HEK293 (cell line): ENCODE results near the gene OR9G4.

Experiments
- SCRT1 ChIP-seq: fragments of 450-650 bp; formaldehyde crosslinking; IDR thresholded peaks from 2 replicates; pipeline ENCODE4 v1.5.1; 2016; ENCODE audit warnings: missing biosample characterization, missing genetic modification characterization, borderline replicate concordance
- ZEB2 ChIP-seq: fragments of 450-650 bp; formaldehyde crosslinking; IDR thresholded peaks from 2 replicates; pipeline ENCODE4 v1.5.1; 2016; ENCODE audit warnings: missing biosample characterization, missing genetic modification characterization
- ZNF266 ChIP-seq: fragments of 450-650 bp; formaldehyde crosslinking; IDR thresholded peaks from 2 replicates; pipeline ENCODE4 v1.5.1; 2016; ENCODE audit warnings: missing biosample characterization, missing genetic modification characterization, low read depth
- ZNF274 ChIP-seq, 2 experiments: fragments of 200-500 bp in 1 of 2; fragments of 450-650 bp in 1 of 2; sonication (Bioruptor generic) in 1 of 2; formaldehyde crosslinking in 1 of 2; IDR thresholded peaks; 2 replicates each; pipeline versions ENCODE4 v1.5.1 to v1.6.1; 2014 to 2016; ENCODE audit warnings: borderline replicate concordance in 1 of 2, inconsistent platforms in 1 of 2, low read length in 1 of 2, missing biosample characterization in 1 of 2, missing genetic modification characterization in 1 of 2
- ZNF292 ChIP-seq: fragments of 450-650 bp; formaldehyde crosslinking; IDR thresholded peaks from 2 replicates; pipeline ENCODE4 v1.5.1; 2016; ENCODE audit warnings: low read depth, missing biosample characterization, missing genetic modification characterization, borderline replicate concordance
- ZNF658 ChIP-seq: fragments of 450-650 bp; formaldehyde crosslinking; IDR thresholded peaks from 2 replicates; pipeline ENCODE4; 2016; ENCODE audit warnings: missing biosample characterization, missing genetic modification characterization
- ZNF777 ChIP-seq: fragments of 450-650 bp; formaldehyde crosslinking; IDR thresholded peaks from 2 replicates; pipeline ENCODE4 v1.5.1; 2017; ENCODE audit warnings: missing biosample characterization, missing genetic modification characterization, borderline replicate concordance
- TF ChIP-seq, protein P1 (sequence below): fragments of 450-650 bp; formaldehyde crosslinking; IDR thresholded peaks from 2 replicates; pipeline ENCODE4 v1.5.1; 2016; ENCODE audit warnings: missing biosample characterization, missing genetic modification characterization
- TF ChIP-seq, protein P2 (sequence below): fragments of 450-650 bp; formaldehyde crosslinking; conservative IDR thresholded peaks from 2 replicates; pipeline ENCODE4 v1.5.1; 2016; ENCODE audit warnings: low read depth, missing biosample characterization, missing genetic modification characterization
- TF ChIP-seq, protein P3 (sequence below): fragments of 450-650 bp; formaldehyde crosslinking; IDR thresholded peaks from 2 replicates; pipeline ENCODE4 v1.5.1; 2016; ENCODE audit warnings: missing biosample characterization, missing genetic modification characterization

DNA sequence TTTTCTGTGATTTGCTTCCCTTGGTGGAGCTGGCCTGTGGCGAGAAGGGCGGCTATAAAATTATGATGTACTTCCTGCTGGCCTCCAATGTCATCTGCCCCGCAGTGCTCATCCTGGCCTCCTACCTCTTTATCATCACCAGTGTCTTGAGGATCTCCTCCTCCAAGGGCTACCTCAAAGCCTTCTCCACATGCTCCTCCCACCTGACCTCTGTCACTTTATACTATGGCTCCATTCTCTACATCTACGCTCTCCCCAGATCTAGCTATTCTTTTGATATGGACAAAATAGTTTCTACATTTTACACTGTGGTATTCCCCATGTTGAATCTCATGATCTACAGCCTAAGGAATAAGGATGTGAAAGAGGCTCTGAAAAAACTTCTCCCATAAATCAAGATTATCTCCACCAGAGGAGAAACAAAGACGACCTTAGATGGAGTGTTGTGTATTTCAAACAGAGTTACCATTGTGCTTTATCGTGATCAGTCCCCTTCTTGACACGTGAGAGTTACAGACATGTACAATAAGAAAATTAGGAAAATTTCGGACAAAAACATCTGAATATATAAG, 47.5 kb downstream of the OR9G4 start:
- TF ChIP-seq ZNF292 (no peak), SCRT1 (tag by site-specific recombination) (no peak), ZEB2 (tag by site-specific recombination) (no peak), ZNF777 (tag by site-specific recombination) (no peak), ZNF658 (tag by site-specific recombination) (no peak), ZNF274 (IDR thresholded peaks at IDR 0.05; ENCODE audit: low read length) (no peak), ZNF274 (tag by site-specific recombination; IDR thresholded peaks at IDR 0.05; ENCODE audit: borderline replicate concordance) (no peak), ZNF266 (no peak)
- TF ChIP-seq, protein P1, sequence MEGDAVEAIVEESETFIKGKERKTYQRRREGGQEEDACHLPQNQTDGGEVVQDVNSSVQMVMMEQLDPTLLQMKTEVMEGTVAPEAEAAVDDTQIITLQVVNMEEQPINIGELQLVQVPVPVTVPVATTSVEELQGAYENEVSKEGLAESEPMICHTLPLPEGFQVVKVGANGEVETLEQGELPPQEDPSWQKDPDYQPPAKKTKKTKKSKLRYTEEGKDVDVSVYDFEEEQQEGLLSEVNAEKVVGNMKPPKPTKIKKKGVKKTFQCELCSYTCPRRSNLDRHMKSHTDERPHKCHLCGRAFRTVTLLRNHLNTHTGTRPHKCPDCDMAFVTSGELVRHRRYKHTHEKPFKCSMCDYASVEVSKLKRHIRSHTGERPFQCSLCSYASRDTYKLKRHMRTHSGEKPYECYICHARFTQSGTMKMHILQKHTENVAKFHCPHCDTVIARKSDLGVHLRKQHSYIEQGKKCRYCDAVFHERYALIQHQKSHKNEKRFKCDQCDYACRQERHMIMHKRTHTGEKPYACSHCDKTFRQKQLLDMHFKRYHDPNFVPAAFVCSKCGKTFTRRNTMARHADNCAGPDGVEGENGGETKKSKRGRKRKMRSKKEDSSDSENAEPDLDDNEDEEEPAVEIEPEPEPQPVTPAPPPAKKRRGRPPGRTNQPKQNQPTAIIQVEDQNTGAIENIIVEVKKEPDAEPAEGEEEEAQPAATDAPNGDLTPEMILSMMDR (tag by site-specific recombination) = no peak
- TF ChIP-seq, protein P2, sequence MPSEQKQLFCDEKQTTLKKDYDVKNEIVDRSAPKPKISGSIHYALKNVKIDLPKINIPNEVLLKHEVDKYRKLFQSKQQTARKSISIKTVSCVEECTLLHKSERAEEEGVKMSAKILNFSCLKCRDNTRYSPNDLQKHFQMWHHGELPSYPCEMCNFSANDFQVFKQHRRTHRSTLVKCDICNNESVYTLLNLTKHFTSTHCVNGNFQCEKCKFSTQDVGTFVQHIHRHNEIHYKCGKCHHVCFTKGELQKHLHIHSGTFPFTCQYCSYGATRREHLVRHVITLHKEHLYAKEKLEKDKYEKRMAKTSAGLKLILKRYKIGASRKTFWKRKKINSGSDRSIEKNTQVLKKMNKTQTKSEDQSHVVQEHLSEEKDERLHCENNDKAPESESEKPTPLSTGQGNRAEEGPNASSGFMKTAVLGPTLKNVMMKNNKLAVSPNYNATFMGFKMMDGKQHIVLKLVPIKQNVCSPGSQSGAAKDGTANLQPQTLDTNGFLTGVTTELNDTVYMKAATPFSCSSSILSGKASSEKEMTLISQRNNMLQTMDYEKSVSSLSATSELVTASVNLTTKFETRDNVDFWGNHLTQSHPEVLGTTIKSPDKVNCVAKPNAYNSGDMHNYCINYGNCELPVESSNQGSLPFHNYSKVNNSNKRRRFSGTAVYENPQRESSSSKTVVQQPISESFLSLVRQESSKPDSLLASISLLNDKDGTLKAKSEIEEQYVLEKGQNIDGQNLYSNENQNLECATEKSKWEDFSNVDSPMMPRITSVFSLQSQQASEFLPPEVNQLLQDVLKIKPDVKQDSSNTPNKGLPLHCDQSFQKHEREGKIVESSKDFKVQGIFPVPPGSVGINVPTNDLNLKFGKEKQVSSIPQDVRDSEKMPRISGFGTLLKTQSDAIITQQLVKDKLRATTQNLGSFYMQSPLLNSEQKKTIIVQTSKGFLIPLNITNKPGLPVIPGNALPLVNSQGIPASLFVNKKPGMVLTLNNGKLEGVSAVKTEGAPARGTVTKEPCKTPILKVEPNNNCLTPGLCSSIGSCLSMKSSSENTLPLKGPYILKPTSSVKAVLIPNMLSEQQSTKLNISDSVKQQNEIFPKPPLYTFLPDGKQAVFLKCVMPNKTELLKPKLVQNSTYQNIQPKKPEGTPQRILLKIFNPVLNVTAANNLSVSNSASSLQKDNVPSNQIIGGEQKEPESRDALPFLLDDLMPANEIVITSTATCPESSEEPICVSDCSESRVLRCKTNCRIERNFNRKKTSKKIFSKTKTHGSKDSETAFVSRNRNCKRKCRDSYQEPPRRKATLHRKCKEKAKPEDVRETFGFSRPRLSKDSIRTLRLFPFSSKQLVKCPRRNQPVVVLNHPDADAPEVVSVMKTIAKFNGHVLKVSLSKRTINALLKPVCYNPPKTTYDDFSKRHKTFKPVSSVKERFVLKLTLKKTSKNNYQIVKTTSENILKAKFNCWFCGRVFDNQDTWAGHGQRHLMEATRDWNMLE = no peak
- TF ChIP-seq, protein P3, sequence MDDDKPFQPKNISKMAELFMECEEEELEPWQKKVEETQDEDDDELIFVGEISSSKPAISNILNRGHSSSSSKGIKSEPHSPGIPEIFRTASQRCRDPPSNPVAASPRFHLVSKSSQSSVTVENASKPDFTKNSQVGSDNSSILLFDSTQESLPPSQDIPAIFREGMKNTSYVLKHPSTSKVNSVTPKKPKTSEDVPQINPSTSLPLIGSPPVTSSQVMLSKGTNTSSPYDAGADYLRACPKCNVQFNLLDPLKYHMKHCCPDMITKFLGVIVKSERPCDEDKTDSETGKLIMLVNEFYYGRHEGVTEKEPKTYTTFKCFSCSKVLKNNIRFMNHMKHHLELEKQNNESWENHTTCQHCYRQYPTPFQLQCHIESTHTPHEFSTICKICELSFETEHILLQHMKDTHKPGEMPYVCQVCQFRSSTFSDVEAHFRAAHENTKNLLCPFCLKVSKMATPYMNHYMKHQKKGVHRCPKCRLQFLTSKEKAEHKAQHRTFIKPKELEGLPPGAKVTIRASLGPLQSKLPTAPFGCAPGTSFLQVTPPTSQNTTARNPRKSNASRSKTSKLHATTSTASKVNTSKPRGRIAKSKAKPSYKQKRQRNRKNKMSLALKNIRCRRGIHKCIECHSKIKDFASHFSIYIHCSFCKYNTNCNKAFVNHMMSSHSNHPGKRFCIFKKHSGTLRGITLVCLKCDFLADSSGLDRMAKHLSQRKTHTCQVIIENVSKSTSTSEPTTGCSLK (tag by site-specific recombination) = no peak
